ENCODE results near the gene RAD51B.
"Not testable (repeated sequence)": the region's sequence is repeated elsewhere in the genome, so short reads cannot be mapped to it uniquely, and the experiment has no call there.

RAD51B gene

DNA sequence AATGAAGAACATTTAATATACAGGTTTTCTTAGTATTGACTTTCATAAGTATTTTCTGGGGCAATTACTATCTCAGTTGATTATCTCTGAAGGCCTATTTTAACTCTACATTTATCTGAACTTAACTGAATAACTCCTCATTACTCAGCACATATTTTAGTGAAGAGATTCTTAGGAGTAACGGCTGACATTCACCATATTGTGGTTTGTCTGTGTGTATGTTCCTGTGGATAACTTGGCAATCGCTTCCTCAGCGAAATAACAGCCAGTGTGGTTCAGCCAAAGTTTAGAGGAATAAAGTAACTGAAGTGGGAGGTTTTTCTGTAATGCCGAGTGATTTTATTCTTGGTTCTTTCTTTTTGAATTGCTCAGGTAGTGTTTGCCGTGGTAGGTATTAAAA lies 168.0 kb downstream of the RAD51B start:
- no peak for FAIRE-seq

DNA sequence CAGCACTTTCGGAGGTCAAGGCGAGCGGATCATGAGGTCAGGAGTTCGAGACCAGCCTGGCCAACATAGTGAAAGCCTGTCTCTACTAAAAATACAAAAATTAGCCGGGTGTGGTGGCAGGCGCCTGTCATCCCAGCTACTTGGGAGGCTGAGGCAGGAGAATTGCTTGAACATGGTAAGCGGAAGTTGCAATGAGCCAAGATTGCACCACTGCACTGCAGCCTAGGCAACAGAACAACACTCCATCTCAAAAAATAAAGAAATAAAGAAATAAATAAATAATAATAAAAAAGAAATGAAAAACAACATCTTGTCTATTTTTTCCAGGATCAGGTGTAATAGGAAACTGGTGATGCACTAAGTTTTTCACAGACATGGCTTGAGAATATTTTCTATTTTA lies 168.6 kb downstream of the RAD51B start:
- not testable (repeated sequence) for FAIRE-seq

DNA sequence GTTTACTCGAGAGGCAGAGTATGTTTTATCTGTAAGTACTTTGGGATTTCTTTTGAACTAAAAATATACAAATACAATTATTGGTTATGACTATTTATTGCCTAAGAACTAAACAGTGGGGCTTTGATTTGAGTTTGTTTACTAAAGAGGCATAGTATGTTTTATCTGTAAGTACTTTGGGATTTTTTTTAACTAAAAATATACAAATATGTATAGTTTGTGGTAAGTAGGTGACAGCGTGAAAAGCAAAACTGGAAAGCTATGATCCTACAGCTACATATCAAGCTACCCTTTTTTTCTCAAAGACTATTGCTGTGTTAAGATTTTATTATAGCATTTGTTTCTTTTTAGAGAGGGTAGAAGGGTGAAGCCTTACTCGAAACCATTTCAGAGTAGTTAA lies 171.0 kb downstream of the RAD51B start:
- no peak for FAIRE-seq

DNA sequence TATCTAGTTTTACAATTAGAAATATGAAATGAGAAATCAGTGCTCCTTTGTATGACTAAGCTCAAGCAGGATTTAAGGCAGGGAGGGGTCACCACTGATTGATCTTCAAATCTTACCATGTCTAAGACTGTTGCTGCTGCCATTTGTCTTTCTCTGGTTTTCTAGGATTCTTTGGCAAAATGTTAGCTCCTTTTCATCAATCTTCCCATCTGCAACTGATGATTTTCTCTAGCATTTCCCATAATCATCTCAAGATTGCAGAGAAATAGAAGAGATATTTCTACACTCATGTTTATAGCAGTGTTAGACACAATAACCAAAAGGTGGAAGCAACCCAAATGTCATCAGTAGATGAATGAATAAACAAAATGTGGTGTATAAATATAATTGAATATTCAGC lies 175.0 kb downstream of the RAD51B start:
- FAIRE-seq = no peak

DNA sequence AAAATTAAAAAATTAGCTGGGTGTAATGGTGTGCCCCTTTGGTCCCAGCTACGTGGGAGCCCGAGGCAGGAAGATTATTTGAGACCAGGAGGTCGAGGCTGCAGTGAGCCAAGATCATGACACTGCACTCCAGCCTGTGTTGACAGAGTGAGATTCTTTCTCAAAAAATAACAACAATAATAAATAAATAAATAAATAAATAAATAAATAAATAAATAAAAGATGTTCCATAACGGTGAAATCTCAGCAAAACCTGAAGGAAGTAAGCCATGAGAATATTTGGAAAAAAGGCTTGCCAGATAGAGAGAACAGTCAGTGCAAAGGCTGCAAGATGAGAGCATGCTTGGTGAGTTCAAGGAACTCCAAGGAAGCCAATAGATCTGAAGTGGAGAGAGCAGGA lies 176.7 kb downstream of the RAD51B start:
- FAIRE-seq = no peak

DNA sequence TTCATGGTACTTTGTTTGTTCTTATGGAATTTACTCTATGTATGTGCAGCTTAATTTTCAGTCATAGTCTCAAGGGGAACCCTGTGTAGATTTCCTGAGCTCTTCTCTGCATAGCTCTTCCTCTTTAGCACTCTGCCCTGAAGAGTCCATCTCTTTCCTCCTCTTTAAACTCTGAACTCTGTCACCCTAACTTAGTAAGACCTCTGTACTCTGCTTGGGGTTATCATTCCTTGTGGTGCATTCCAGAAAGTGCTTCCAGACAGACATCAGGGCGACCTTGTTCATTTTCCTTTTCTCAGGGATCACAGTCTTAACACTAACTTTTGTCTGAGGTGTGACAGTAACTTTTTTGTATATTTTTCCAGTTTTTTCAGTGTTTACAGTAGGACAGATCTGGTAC lies 179.3 kb downstream of the RAD51B start:
- FAIRE-seq = no peak

DNA sequence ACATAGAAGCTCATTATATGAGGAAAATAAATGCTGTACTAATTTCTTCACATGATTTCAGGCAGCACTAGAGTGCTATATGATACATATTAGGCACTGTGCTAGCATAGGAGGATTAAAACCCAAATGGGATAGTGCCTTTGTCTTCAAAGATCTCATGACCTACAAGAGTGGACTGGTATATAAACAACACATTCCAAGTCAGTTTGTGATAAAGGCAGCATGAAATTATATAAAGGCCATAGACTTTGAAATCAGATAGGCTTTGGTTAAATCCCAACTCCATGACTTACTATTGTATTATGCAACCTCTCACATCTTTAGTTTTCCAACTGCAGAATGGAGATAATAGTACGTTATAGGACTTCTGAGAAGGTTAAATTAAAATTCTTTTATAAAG lies 179.7 kb downstream of the RAD51B start:
- no peak for FAIRE-seq

DNA sequence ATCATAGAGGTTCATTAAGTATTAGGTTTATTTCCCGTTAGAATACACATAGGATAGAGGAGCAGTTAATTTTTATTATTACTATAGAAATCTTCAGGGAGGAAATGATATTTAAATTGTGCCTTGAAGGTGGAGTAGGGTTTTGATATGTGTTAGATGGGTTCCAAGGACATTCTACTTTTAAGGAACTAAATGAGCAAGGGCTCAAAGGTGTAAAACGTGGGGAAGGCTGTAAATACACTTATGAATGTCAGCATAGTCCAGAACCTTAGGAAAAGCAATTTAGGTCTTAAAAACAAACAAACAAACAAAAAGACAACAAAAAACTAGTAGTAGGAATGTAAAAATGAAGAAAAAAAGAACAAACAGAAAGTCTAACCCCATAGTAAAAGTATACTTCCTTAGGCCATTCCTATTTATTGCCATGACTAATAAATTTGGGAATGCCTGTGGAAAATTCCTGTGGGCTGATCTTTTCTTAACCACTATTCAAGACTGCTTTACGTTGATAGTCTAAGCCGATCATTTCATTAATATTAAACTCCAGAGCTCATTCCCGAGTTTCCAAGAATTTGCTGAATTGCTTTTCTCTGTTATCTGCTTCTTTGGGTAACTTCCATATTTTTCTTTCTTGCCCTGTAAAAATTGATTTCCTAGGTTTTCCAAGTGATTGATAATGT lies 180.3 kb downstream of the RAD51B start:
- FAIRE-seq = no peak

DNA sequence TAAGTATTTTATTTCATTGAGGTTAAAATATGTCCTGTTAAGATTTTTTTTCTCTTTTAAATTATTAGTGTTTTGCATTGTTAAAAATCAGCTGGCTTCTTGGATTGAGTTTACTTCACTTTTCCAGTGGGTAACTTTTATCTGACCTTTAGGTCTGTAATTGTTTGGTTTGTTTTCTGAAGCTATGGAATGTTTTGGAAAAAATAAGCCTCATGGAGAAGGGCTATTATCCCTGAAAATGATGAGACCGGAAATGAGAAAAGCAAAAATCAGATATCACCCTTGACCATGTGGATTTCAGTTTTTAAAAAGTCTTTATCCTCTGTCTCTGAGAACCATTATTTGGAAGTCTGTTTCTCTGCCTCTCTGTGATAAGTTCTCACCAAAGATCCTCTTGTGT lies 180.9 kb downstream of the RAD51B start:
- FAIRE-seq = no peak

DNA sequence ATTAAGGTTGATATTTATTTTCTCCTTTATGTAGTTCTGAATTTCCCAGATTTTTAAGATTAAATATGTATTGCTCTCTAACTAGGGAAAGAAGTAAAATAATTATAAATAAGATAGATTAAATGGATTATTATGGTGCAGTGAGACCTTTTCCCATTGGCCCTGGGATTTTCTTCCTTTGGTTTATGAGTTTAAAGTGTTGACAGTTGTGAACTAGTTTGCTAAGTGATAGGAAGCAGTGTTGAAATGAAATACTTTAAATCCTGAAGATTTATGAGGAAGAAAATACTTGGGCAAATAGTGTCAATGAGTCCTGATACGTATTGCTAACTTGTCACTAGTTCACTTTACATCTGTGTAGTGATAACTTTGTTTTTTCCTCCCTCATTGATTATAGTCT lies 188.9 kb downstream of the RAD51B start:
- no peak for FAIRE-seq

DNA sequence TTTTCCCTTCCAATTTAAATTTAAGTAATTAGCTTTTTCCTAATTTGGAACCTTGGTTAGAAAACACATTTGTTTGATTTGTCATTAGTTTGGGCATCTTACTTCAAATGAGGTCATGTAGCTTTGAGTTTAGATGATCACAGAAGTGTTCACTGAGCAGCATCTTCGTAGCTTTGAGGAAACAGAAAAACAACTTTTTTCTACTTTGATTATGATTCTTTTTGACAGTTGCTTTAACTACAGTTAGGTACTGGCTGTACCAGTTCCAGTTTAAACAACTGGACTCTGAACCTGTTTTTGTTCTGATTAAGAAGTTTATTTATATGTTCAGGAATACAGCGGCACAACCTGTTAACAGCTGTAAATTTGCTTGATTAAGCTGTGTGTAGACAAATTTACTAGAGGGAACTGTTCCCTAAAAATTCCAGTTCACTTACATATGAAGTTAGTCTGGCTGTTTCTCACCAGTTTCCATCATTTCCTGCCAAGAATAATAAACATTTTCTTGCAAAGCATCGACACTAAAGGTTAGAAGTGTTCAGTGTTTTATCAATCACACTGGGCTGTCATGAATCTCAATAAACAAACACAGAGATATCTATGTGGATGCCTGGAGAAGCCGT lies 191.9 kb downstream of the RAD51B start:
- FAIRE-seq = no peak

DNA sequence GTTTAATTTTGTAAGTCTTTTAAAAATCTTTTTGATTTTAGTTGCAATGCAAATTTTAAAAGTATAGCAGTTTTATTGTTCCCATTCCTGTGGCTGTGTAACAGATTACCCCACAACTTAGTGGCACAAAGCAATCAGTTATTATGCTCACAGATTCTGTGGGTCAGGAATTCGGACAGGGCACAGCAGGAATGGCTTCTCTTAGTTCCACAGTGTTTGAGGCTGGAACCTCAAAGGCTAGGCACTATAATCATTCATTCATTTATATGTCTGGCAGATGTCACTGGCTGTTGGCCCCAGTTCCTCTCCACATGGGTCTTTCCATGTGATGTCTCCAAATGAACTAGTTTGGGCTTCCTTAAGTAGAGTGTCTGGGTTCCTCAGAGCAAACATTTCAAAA lies 193.3 kb downstream of the RAD51B start:
- FAIRE-seq = no peak

DNA sequence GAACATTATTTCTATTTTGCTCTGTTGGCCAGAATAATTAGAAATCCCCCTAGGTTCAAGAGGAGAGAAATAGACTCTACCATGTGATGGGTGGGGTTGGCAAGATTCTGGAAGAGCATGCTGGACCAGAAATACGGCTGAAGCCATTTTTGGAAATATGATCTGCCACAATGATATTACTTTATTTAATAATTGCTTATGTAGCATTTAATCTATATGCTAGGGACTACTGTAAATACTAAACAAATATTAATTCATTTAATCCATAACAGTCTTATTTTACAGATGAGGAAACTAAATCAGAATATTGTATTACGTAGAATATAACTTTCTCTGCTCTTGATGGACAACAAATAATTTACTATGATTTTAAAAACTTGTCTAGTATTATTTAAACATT lies 193.7 kb downstream of the RAD51B start:
- no peak for FAIRE-seq

DNA sequence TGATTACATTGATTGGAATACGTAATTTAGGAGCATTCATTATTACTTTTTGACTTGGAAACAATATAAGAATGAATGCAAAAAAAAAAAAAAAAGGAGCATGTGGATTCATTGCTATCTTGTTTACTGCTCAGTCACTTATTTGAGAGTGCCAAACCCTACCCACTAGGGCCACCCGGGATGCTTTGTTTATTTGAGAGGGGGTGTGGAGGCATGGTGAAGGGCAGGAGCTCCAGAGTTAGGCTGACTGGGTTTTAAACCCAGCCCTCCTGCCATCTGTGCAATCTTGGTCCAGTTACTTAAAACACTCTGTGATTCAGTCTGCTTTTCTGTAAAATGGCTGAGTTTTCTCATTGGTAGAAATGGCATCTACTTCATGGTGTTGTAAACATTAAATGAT lies 195.2 kb downstream of the RAD51B start:
- FAIRE-seq = no peak

DNA sequence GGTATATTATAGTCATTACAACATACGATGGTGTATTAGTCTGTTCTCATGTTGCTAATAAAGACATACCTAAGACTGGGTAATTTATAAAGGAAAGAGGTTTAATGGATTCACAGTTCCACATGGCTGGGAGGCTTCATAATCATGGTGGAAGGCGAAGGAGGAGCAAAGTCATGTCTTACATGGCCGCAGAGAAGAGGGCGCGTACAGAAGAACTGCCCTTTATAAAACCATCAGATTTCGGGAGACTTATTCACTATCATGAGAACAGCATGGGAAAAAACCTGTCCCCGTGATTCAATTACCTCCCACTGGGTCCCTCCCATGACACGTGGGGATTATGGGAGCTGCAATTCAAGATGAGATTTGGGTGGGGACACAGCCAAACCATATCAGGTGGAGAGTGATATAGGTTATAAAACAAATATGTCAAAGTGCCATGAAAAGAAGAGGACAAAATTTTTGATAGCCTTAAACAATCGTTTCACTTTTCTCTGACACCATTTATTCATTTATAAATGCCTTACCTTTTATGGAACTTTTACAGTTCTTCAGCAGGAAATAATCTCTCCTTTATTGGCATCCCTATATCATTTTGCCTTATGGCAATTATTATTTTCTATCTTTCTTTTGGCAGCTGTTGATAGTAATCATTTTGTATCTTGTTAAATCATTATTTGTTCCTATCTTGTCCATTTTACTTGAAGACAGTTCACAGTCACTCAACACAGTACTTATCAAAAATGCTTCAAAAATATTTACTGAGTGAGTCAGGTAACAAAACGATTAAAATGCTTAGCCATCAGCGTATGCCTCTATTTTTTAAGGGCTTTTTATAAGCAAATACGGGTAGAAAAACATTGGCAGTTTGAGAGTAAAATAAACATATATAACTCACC lies 196.0 kb downstream of the RAD51B start:
- no peak for FAIRE-seq

DNA sequence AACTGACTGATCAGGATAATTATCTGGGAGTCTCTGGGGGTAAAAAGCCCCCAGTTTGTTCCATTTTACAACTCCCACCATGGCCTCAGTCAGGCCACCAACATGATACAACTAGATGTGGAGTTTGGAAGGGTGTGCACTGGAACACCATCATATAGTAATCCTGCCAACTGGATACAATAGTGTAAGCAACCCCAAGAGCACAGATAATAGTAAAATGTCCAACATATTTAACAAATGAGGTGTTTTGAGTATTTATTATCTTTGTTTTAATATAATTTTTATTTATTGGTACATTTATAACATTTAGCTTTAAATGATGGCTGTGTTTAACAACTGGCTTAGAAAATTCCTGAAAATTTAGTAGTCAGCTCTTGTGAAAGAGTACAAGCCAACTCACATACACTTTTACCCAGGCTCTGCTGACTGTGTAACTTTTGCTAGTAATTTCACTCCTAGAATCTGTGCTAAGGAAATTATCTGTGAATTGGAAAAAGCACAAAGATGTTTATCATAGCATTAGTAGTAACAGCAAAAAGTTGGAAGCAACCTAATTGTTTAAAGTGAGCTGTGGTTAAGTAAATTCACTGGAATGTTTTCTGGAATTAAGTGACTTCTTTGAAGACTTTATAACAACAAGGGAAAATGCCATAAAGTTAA lies 196.8 kb downstream of the RAD51B start:
- FAIRE-seq = no peak

DNA sequence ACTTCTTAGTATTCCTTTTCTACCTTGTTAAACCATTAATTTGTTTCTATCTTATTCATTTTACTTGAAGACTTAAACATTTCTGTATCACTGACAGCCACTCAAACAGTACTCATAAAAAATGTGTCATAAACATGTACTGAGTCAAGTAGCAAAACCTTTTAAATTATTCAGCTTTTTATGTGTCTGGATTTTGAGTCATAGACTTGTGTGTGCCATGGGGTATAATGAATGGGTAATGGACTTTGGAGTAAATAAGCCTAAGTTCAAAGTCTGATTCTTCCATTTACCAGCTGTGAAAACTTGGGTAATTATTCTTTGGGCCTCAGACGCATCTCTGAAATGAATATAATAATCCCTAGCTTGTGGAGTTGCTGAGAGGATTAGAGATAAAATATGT lies 199.0 kb downstream of the RAD51B start:
- peak; percentile 70 for FAIRE-seq

DNA sequence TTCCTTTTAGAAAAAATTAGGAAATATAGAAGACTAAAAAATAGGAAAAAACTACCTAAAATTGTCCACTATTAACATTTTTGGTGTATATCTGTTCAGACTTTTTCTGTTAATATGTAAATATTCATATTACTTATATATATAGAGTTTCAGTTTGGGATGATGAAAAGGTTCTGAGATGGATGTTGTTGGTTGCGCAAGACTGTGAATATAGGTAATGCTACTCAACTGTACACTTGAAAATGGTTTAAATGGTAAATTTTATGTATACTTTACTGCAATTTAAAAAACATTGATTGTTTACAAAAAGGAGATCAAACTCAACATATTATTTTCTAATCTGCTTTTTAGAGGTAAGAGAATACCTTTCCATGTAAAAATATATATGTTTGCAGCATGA lies 200.9 kb downstream of the RAD51B start:
- FAIRE-seq = no peak

DNA sequence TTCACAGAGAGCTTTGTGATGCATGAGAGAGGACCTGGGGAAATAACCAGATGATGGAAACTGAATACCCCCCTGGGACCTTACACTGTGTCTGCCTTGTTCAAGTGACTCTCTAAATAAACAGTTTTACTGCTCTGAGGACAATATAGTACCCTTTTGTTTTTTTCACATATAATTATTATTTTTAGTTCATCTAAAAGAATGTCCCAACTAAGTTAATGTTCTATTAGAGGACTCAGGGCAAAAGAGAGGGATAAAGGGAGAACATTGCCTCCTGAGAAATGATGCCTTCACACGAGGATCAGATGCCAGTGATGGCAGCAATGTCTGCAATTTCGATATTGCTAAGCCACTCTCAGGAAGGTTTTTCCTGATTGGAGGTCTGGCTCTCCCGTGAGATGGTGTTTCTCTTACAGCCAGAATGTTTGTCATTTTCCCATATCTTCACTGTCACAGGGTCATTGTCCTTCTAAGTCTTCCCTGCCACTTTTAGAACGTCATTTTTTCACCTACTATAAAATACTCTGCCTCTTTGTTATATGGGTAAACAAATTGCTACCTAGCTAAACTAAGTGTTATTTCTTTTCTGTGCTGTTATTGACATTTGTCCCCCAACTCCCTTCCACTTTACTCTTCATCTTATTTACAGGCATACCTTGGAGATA lies 201.6 kb downstream of the RAD51B start:
- no peak for FAIRE-seq

DNA sequence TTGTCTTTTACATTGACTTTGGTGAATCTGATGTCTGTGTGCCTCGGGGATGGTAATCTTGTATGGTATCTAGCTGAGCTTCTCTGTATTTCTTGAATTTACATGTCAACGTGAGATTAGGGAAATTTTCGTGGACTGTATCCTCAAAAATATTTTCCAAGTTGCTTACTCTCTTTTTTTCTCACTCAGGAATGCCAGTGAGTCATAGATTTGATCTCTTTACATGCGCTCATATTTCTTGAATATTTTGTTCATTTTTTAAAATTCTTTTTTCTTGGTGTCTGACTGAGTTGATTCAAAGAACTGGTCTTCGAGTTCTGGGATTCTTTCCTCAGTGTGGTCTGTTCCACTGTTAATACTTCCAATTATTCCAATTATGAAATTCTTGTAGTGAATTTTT lies 207.7 kb downstream of the RAD51B start:
- FAIRE-seq = no peak

DNA sequence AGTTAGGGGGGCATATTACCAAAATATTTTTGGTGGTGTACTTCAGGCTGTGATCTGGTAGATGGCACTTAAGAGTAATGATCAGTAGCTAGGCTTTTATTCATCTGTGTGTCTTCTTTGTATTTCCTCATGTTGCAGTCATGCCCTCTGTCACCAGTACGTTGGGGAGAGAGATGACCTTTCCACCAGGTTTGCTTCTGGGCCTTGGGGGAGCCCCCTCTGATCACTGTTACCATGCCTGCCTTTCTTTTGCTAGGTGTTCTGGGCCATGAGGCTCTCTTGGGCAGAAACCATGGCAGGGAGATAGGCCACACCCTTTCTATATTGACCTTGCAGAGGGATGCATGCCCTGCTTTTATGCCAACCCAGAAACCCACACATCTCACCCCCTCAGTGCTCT lies 208.5 kb downstream of the RAD51B start:
- no peak for FAIRE-seq

DNA sequence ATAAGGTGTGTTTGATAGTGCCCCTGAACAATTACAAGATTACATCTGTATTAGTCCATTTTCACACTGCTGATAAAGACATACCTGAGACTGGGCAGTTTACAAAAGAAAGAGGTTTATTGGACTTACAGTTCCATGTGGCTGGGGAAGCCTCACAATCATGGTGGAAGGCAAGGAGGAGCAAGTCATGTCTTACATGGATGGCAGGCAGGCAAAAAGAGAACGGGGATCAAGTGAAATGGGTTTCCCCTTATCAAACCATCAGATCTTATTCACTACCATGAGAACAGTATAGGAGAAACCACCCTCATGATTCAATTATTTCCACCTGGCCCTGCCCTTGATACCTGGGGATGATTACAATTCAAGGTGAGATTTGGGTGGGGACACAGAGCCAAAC lies 211.4 kb downstream of the RAD51B start:
- FAIRE-seq = not testable (repeated sequence)

DNA sequence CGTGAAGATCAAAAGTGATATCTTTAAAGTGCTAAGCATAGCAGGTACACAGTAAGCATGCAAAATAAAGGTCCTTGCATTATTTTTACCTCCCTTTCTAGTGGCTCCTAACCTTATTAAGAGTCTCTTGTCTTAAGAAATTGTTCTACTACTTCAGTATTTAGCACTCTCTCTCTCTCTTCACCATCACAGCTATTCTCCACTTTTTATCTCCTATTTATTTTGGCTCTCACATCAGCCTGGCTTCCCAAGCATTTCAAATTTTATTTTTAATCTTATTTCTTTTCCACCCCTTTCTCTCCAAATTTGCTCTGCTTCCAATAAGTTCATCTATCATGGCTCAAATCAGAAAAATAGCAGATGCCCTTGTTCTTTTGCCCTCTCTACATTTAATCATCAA lies 212.6 kb downstream of the RAD51B start:
- no peak for FAIRE-seq
